NCI-H2107 treated with DMSO at 0.1 percent for 48 hours (cell line): Measurements from ENCODE around the gene SLC2A5.
"Not testable (repeated sequence)": the region's sequence is repeated elsewhere in the genome, so short reads cannot be mapped to it uniquely, and the experiment has no call there.

Experiments used
- DNase-seq: peaks from one replicate; lab custom pipeline; 2025; ENCODE audit not compliant: unreplicated experiment; lab: John Stamatoyannopoulos, UW

Gene SLC2A5

GRCh38 chr1:9009438-9010370 is 59.7 kb downstream of the SLC2A5 start:
- peak; percentile 2 for DNase-seq

DNA sequence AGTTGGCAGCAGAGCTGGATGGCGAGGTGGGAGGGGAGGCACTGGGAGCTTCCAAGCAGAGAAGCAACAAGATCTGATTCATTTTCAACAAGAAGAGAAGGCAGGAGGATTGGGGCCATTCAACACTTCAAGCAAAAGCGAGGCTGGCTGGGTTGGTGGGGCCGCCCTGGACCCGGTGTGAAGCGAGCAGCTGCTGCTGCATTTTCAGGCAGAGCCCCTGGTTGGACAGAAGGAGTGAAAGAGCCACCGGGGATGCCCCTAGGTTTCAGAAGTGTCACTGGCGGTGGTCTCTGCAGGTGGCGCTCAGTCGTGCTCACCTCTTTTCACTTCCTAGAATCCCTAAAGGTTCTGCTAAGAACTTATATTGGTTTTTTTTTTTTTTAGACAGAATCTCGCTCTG is 61.2 kb downstream of the SLC2A5 start:
- DNase-seq: no peak

- no peak for DNase-seq
Observed at GRCh38 chr1:9006956-9007615, 62.3 kb downstream of the SLC2A5 start.

DNA sequence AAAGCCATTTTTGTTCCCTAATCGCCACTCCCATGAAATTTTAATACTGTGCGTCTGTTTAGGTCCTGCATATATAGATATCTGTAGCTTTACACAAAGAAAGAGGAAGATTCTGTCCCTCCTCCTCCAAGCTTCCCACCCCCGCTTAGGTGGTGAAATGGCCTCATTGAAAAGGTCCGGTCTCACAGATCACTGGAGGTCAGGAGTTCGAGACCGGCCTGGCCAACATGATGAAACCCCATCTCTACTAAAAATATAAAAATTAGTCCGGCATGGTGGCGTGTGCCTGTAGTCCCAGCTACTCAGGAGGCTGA is 64.1 kb downstream of the SLC2A5 start:
- no peak for DNase-seq

- peak; percentile 0 for DNase-seq
Observed at GRCh38 chr1:9004700-9005394, 64.6 kb downstream of the SLC2A5 start.

- no peak for DNase-seq
Observed at GRCh38 chr1:9004031-9004699, 65.3 kb downstream of the SLC2A5 start.

DNA sequence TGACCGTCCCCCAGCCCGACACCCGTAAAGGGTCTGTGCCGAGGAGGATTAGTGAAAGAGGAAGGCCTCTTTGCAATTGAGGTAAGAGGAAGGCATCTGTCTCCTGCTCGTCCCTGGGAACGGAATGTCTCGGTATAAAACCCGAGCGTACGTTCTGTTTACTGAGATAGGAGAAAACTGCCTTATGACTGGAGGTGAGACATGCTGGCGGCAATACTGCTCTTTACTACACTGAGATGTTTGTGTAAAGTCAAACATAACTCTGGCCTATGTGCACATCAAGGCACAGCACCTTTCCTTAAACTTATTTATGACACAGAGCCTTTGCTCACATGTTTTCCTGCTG is 67.2 kb downstream of the SLC2A5 start:
- DNase-seq: not testable (repeated sequence)

GRCh38 chr1:9001534-9002214 is 67.8 kb downstream of the SLC2A5 start:
- not testable (repeated sequence) for DNase-seq

DNA sequence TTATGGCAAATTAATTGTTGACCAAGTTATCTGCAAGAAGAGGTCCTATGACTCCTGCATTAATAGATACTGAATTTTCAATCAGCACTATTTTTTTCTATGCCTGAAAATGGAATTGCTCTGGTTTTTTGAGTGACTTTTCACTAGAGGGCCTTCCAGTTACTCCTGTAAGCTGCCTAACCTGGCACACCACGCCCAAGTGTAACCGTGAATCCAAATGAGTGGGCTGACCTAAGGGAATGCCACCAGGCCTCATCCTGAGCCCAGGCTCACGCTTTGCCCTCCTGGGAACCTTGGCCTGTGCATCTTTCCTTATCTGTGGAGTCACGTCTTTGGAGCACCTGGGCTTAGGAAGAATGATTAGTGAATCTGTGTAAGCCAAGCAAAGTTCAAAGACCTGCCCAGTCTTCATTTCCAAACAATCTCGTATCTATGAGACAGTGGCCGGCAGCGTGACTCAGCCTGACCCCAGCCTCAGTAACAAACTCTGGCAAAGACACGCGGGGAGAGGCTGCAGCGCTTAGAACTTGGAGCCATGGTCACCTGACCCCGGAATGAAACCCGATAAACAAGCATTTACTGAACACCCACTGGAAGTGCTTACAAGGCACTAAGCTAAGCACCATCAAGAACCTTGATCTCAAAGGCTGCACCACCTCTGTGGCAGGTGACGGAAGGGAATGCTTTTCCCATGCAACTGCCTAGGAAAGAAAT is 75.3 kb downstream of the SLC2A5 start:
- not testable (repeated sequence) for DNase-seq

DNA sequence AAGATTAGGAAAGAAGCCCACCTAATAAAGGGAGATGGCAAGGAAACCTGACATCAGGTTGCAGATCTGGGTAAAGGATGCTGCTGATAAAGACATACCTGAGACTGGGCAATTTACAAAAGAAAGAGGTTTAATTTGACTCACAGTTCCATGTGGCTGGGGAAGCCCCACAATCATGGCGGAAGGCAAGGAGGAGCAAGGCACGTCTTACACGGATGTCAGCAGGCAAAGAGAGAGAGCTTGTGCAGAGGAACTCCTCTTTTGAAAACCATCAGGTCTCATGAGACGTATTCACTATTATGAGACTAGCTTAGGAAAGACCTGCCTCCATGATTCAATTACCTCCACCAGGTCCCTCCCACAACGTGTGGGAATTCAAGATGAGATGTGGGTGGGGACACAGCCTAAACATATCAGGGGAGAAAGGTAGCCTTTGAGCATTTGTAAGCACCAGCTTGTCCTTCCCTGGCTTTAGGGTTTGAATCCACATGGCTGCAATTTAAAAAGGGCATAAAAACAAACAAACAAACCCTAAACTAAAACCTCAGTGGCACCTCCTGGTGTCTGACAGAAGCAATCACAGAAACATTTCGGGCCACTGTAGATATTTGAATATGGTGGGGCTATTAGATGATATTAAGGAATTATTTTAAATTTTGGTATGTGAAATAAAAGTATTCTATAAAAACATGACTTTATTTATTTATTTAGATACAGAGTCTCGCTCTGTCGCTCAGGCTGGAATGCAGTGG is 76.3 kb downstream of the SLC2A5 start:
- DNase-seq: no peak

DNA sequence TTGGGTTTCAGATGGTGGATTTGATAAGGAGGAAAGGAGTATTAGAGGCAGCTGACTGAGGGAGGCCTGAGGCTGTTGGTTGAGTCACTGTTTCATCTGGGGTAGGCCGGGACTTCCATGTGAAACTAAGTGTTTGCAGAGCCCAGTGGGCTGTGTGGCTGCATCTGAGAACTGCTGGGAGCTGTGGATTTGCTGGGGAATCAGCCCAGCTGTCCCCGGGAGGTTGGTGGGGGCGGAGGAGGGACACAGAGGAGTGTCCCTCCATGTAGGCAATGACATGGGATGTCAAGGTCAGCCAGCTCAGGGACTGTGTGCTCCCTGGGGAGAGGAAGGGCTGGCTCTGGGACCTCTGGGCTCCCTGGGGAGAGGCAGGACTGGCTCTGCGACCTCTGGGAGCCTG is 79.6 kb downstream of the SLC2A5 start:
- DNase-seq: no peak

DNA sequence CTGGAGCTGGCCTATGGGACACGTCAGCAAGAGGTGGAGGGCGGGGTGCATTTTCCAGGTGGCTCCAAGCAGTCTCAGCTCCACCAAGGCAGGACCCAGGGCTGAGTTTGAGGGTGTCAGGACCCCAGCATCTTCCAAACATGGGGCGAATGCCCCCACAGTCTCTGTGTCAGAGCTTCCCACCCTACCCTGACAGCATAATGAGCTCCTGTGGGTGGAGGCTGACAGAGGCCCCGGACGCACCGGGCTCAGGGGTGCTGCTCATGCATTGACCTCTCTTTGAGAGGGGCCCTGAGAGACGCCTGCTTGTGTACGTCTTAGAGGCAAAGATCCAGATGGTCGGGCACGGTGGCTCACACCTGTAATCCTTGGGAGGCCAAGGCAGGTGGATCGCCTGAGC is 80.4 kb downstream of the SLC2A5 start:
- no peak for DNase-seq

GRCh38 chr1:8988618-8988967 is 80.8 kb downstream of the SLC2A5 start:
- DNase-seq: no peak

DNA sequence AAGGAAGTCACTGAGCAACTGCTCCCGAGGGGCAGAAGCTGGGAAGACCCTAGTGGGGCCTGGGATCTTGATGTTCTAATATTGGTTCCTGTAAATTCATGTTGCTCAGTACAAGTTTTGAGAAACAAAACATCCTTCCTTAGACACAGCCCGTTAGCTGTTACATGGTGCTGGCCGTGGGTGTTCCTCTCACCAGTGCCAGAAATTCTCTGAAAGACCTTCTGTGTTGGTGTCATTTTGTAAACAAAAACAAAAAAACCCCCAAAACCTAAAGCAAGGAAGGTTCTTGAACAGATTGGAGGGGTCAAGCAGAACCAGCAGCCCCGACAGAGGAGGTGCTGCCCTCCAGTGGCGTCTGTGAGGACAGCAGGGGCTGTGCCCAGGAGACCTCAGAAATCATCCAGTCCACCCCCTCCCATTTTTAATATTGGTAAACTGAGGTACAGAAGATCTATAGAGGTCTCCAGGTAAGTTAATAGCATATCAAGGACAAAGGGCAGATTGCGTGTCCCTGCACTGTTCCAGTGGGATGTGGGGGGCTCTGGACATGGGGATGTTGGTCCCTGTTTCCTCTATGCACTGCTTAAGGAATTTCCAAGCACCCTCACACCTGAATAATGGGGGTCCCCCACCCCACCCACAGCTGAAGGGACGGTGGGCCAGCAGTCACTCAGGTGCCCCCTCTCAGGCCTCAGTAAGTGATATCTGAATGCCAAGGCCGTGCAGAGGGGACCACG is 81.4 kb downstream of the SLC2A5 start:
- DNase-seq: no peak

- DNase-seq: no peak
Observed at GRCh38 chr1:8986814-8987190, 82.6 kb downstream of the SLC2A5 start.

- no peak for DNase-seq
Observed at GRCh38 chr1:8985915-8986813, 83.3 kb downstream of the SLC2A5 start.
